NCI-H2081 treated with DMSO at 0.1 percent for 48 hours (cell line): ENCODE measurements around the gene NMU.
"Not testable (repeated sequence)": the region's sequence is repeated elsewhere in the genome, so short reads cannot be mapped to it uniquely, and the experiment has no call there.

Experiments used
- DNase-seq: peaks from one replicate; lab custom pipeline; 2025; lab: John Stamatoyannopoulos, UW

NMU gene, protein sequence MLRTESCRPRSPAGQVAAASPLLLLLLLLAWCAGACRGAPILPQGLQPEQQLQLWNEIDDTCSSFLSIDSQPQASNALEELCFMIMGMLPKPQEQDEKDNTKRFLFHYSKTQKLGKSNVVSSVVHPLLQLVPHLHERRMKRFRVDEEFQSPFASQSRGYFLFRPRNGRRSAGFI

DNA sequence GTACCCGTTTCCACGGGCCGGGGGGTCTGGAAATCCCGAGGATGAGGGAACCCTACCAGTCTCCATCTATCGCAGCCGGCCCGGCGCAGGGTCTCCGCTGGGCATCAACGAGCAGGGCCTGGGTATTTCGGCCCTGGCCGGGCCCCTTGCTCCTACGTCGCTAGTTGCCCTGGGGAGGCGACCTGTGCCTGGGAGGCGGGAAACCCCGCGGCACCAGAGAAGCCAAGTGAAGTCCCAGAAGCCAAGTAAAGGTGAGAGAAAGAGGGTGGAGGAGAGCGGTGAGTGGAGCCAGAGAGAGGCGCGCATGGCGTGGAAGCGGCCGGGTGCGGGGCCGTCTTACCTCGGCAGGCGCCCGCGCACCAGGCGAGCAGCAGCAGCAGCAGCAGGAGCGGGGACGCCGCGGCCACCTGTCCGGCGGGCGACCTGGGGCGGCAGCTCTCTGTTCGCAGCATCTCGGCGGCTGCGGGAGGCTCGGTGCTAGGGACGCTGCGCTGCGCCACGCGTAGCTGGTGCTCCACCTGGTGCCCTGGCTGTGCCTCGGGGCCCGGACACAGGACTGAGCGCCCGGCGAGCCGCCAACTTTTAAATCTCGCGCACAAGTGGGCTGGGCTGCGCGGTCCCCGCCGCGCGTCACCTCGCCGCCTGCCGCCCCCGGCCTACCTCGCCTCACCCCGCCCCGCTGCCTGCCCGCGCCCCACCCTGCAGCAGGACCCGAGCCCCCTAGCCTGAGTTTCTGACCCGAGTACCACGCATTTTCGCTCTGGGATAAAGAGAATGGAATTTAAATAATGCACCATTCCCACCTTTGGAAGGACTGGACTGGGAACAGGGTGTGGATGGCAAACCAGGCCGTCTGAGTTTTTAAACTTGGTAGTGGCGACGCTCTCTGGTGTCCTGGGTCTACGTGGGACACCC is at the start of gene NMU:
NMU (minus strand) TSS at position 558 of the 915 bp plus-strand sequence; CDS start at position 452, 106 bp downstream.
- no peak for DNase-seq

DNA sequence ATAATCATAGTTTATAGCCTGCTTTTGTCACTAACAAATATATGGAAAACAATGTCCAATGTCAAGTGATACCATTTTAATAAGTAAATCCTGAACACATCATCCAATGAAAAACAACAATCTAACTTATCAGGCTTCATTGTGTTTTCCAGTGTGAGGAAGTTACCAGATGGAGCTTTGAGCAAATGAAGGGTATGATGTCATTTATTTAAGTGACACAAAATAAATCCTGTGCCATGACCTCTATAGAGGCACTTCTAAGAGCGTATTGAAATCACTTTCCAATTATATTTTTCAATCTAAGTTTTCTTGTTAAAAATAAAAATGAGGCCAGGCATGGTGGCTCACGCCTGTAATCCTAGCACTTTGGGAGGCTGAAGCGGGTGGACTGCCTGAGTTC is 48.2 kb upstream of the NMU start:
- DNase-seq, result no peak

GRCh38 chr4:55682797-55683196 is 46.7 kb upstream of the NMU start:
- DNase-seq, result not testable (repeated sequence)

DNA sequence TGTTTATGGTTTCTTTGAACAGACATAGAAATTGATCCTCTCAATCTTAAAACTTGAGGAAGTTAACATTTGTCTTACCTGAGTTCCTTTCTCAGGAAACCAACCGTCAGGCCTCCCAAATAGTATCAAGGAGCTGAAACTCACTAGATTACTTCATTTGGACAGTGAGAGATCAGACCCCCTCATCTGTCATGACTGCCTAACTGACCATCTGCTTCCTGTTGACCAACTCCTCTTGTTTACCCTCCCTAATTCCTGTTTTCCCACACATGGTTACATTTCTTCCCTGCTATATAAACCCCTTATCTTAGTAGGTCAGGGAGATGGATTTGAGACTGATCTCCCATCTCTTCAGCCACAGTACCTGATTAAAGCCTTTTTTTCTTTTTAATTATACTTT is 46.2 kb upstream of the NMU start:
- DNase-seq, result no peak

DNA sequence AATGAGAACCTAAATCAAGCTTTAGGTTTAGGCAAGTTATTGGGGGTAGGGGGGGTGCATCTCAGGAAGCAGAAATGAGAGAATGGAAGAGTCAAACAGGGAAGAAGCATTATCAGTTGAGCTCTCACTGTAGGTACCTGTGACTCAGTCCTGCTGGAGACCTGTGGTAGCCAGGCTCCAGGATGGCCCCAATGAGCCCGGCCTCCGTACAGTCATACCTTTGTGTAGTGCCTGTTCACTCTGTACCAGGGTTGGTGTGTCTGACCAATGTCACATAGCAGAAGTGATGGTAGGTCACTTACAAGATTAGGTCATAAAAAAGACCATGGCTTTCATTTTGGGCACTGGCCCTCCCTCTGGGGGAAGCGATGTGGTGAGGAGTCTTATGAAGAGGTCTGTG is 45.3 kb upstream of the NMU start:
- DNase-seq, result no peak

DNA sequence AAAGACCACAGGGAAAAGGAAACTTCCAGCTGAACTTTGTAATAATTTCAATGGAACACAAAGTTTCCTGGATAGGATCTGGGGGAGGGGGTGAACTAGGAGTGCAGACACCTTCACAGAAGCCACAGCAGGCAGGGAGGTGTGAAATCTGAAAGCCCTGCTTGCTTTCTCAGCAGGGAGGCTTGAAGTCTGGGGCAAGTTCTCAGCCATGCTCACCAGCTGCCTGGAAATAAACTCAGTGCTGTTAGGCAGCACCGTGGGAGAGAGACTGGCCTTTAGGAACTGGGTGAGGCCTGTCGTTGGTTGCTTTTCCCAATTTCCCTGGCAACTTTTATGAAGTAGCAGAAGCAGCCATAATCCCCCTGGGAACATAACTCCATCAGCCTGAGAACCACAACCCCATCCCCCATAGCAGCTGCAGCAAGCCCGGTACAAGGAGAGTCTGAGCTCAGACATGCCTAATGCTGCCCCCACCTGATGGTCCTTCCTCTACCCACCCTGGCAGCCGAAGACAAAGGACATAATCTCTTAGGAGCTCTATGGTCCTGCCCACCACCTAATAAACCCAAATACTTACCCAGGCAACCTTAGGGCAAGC is 39.2 kb upstream of the NMU start:
- no peak for DNase-seq

- DNase-seq, result no peak
These were observed 37.3 kb upstream of the NMU start for GRCh38 chr4:55673424-55673823.

GRCh38 chr4:55671667-55672066 is 35.6 kb upstream of the NMU start:
- DNase-seq, result no peak

DNA sequence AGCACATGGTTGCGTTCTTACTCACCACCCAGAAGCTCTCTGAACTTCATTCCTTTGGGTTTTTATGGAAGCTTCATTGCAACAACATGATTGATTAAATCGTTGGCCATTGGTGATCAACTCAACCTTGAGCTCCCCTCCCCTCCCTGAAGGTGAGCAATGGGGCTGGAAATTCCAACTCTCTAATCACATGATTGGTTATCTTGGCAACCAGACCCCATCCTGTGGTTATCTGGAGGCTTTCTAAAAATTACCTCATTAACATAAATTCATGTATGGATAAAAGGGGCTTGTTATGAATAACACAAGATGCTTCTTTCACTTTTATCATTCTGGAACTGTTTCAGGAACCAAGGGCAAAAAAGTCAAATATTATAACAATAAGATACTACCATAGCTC is 34.6 kb upstream of the NMU start:
- no peak for DNase-seq

DNA sequence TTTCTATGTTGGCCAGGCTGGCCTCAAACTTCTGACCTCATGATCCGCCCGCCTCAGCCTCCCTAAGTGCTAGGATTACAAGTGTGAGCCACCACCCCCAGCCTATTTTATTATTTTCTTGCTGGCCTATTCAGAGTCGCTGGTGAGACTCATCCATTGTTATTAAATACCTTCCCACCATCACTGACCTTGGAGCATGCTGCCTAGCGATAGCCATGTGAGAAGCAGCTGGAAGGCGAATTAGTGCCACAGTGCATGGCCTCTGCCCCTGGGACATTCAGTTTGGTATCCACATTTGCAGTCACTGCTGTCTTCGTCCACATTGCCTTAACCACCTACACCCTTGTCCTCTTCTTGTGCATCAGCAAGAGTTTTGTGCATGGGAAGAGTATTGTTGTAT is 32.4 kb upstream of the NMU start:
- no peak for DNase-seq

- no peak for DNase-seq
These were observed 30.4 kb upstream of the NMU start for GRCh38 chr4:55666535-55666934.

GRCh38 chr4:55663145-55663544 is 27.0 kb upstream of the NMU start:
- DNase-seq, result no peak

DNA sequence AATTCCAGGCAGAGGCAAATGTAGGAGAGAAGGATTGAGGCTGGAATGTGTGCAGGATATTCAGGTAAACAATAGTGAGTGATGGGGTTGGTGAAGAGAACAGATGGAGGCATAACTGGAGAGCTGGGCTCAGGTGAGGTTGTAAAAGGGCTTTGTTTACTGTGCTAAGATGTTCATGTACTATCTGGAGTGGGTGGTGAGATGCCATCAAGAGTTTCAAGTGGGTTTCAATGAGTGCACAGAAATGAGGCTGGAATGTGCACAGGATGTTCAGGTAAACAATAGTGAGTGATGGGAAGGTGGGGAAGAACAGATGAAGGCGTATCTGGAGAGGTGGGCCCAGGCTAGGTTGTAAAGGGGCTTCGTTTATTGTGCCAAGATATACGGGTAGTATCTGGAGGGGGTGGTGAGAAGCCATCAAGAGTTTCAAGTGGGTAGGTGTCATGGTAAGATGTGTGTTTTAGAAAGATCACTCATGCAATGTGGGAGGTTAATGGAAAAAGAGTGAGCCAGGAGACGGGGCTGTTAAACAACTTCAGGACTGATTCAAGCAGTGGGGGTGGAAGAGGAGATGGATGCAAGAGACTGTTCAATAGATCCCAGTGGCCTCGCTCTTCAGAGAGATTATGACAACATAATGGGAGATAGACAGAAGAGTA is 25.4 kb upstream of the NMU start:
- no peak for DNase-seq

GRCh38 chr4:55658657-55659056 is 22.6 kb upstream of the NMU start:
- DNase-seq, result no peak

GRCh38 chr4:55654131-55654530 is 18.0 kb upstream of the NMU start:
- DNase-seq, result no peak

DNA sequence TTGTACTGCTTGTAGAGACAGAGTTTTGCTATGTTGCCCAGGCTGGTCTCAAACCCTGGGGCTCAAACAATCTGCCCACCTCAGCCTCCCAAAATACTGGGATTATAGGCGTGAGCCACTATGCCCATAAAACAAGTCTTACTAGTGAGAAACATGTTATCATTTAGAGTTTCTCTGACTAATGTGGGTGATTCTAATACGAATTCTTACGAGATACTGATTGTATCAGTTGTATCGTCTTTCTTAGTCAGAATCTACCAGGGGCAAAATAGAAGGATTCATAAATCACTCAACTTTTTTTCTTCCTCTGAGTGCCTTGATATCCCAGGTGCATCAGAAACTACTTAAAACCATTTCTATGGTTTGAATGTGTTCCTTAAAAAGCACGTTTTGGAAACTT is 14.4 kb upstream of the NMU start:
- DNase-seq, result no peak

DNA sequence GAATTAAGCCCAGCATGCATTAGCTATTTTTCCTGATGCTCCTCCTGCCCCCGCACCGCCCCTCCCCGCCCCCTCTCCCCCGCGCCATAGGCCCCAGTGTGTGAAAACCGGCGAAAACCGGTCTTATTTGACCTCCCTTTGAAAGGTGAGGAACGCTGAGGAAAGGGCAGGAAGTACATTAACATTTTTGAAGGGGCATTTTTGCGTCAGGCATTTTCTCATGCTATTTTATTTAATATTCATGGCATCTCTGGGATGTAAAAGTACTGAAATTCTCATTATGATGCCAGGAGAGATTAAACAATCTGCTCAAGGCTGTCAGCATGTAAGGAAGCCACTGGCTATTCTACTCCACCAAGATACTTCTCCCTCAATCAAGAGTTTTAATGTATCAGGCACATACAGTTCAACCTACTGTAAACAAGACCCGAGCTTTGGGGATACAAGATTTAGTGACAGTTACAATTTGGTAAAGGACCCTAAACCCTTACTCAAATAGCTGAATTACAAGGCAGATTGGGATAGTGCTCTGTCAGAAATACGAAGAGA is 1.2 kb upstream of the NMU start:
- DNase-seq, result no peak

- DNase-seq, result no peak
These were observed 530 bp upstream of the NMU start for GRCh38 chr4:55636656-55636999.

- DNase-seq, result no peak
These were observed 816 bp downstream of the NMU start for GRCh38 chr4:55635282-55635681.

DNA sequence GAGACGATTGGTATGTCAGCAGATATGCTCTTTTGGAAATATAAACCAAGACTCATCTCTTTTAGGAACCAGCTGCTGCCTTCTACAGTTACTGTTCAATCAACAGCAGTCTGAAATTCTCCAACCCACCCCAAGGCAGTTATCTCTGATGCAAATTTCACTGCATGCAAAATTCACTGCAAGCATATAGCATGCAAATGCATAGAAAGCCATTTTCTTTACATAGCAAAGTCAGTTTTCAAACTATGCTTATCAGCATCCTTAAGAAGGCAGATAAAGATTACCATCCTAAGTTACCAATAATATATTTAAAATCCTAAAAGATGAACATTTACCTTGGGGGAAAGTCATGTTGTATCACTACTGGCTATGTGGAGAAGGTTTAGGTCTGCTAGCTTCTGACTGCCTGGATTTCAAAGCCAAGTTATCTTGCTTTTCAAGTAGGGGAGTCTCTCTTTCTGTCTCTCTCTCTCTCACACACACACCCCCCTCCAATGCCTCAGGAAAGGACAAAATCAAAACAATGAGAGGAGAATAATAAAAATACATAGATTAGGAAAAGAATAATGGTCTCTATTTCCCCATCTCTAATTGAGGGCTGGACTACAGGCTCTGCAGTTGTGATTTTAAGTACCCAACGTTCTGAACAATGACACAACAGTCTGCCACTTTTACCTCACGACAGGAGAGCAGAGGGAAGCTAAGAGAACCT is 1.5 kb downstream of the NMU start:
- DNase-seq, result no peak

DNA sequence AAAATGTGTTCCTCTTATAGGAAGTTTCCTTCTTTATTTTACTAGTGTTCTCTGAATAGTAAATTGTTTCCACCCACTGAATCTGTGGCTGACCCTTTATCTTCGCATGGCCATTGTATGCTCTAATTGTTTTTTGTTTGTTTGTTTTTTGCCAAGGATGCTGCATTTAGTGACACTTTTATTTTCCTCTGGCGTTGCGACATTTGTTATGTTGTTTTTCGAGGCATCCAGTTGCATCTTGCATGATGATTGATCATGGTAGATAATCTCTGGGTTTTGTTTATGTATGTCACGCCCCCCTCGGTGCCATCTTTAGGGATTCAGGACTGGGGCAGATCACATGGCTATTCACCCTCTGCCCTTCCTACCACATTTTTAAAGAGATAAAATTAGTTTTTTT is 2.2 kb downstream of the NMU start:
- DNase-seq, result no peak

- DNase-seq, result no peak
These were observed 10.3 kb downstream of the NMU start for GRCh38 chr4:55625835-55626234.
